Hematopoietic multipotent progenitor cell (in vitro differentiated cells): ENCODE measurements around the gene RAB41. TPM values are rescaled to one million over a fixed set of nuclear protein-coding genes. Genes with fewer than 3 reads are reported as not detected.
"Not testable (repeated sequence)": the region's sequence is repeated elsewhere in the genome, so short reads cannot be mapped to it uniquely, and the experiment has no call there.

Experiments used
- DNase-seq, 3 donors: peaks; one replicate each; pipeline ENCODE4 v3.0.0-alpha.2; 2011 to 2015; ENCODE audit warnings: low read depth in 2 of 3, low spot score in 2 of 3
- small RNA-seq: library from RNA; depleted of rRNA; stranded (forward); fragments of <200 nt; gene quantifications from one replicate; pipeline ENCODE3, GENCODE V24; 2012
- total RNA-seq: library from RNA; depleted of rRNA; stranded (reverse); fragments of >200 nt; gene quantifications from one replicate; pipeline ENCODE4 v1.2.3, GENCODE V29; 2012

RAB41 gene
- total RNA-seq, 1 donor = not detected

DNA sequence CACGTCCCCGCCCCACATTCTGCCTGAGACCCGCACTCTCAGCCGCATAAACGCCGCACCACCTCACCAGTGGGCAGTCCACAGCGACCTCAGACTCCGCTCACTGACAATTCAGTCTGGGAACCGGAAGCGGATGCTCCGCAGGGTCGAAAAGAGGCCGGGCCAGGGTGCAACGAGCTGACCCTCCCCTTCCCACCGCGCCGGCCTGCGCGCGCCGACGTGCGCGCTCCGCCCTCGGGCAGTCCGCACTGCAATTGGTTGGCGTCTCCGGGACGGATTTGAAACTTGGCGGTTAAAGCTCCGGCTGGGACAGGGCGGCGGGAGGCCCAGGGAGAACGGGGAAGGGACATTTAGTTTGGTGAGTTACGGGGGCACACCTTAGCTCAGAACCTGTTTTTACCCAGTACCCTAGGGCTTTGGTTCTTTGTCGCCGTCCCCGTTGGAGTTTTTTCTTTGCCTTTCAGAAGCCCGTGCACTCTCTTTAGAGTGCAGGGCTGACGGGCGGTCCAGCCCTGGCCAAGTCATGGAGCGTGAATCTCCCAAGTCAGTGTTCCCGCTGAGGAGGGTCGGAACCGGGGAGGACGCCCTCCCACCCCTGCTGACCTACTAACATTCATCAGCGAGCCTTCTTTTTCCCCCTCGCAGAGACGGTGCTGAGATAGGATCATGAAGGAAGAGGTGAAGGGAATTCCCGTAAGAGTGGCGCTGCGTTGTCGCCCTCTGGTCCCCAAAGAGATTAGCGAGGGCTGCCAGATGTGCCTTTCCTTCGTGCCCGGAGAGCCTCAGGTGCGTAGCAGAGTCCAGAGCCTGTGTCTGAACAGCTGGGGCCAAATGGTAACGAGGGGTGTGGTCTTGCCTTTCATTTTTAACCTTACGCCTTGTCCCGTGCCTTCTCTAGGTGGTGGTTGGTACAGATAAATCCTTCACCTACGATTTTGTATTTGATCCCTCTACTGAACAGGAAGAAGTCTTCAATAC lies 8.1 kb downstream of the RAB41 start, which contains the start of the genes KIF4A and PDZD11:
TSS of gene KIF4A (plus strand) at position 312 of the 978 bp plus-strand sequence. CDS start at position 667, 355 bp downstream.
TSS of gene PDZD11 (minus strand) at position 135 of the 978 bp plus-strand sequence. CDS start 586 bp downstream, outside the sequence.
- peak; percentile 37 to 81 (median 75) for DNase-seq

DNA sequence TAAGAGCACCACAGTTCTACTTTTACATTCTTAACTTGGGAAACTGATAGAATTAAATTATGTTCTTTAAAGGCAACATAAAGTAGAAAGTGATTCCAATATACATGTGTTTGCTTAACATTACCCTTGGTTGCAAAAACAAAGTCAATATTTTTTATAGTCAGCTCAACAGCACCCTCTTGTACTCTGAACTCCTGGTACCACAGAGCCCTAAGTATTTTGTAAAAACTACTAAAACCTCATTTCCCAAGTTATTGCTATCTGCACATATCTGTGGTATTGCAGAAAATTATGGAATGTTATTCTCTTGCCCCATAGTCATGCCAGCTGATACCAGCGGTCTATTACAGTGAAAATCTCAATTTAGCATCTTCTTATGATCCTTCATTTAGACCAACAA lies 10.8 kb downstream of the RAB41 start:
- DNase-seq = no peak

GRCh38 chrX:70293621-70294020 lies 11.6 kb downstream of the RAB41 start:
- DNase-seq = no peak

GRCh38 chrX:70301716-70302115 lies 19.7 kb downstream of the RAB41 start:
- no peak for DNase-seq

- no peak for DNase-seq
Observed at GRCh38 chrX:70313503-70313902, 31.5 kb downstream of the RAB41 start.

- no peak for DNase-seq
Observed at GRCh38 chrX:70322784-70323183, 40.8 kb downstream of the RAB41 start.

DNA sequence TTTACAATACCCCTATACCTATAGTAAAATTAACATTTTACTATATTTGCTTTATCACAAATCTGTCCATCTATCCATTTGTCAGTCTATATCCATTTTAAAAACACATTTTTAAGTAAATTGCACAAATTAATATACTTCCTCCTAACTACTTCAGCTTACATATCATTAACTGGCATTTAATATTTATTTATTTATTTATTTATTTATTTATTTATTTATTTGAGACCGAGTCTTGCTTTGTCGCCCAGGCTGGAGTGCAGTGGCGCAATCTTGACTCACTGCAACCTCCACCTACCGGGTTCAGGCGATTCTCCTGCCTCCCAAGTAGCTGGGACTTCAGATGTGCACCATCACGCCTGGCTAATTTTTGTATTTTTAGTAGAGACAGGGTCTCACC lies 41.7 kb downstream of the RAB41 start:
- DNase-seq = not testable (repeated sequence)

GRCh38 chrX:70324326-70324725 lies 42.4 kb downstream of the RAB41 start:
- no peak for DNase-seq

DNA sequence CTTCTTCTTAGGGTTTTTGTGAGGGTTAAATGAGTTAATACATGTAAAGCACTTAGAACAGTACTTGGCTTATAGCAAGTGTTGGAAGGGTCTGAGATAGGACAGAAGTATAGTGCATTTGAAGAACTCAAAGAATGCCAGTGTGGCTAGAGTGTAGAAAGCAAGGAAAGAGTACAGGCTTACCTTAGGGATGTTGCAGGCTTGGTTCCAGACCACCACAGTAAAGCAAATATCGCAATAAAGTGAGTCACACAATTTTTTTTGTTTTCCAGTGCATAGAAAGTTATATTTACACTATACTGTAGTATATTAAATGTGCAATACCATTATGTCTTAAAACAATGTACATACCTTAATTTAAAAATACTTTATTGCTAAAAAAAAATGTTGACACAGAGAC lies 49.2 kb downstream of the RAB41 start:
- DNase-seq = no peak

DNA sequence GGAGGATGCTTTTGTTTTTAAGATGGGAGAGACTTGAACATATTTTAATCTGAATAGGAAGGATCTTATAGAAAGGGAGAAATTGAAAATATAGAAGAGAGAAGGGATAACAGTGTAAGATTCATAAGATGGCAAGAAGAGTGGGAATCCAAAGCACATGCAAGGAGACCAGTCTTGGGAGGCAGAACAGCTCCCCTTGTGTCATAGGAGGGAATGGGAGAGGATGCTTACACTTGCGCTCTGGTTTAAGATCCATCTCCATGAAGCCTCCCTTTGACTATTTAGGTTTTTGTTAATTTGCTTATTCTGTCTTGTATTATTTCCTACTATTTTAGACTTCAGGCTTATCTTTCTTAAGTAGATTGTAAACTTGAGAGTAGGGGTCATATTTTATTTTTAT lies 50.6 kb downstream of the RAB41 start:
- no peak for DNase-seq

Small RNA genes lying within 50 kb of the gene (small RNA-seq; reads per million reads assigned to genes)
- not detected for gene RNA5SP507

Other genes with a start within 250 kb of the RAB41 start
- gene AWAT2, start 232.2 kb upstream of the RAB41 start, total RNA-seq = not detected
- not detected for gene OTUD6A, start 219.7 kb upstream of the RAB41 start, total RNA-seq
- gene IGBP1, start 148.7 kb upstream of the RAB41 start, total RNA-seq = 84.3 TPM
- gene DGAT2L6, start 104.7 kb upstream of the RAB41 start, total RNA-seq = not detected
- gene AWAT1, start 47.5 kb upstream of the RAB41 start, total RNA-seq = not detected
- 0.81 TPM for gene P2RY4, start 22.0 kb upstream of the RAB41 start, total RNA-seq
- gene ARR3, start 13.8 kb upstream of the RAB41 start, total RNA-seq = not detected
- gene PDZD11, start 7.8 kb downstream of the RAB41 start, total RNA-seq = 10.8 TPM
- 0.81 TPM for gene KIF4A, start 7.9 kb downstream of the RAB41 start, total RNA-seq
- gene GDPD2, start 141.1 kb downstream of the RAB41 start, total RNA-seq = not detected
- 6.7 TPM for gene DLG3, start 162.7 kb downstream of the RAB41 start, total RNA-seq